Measurements from ENCODE around the gene RAPGEF1. TPM values are rescaled to one million over a fixed set of nuclear protein-coding genes. Genes with fewer than 3 reads are reported as not detected.
"Not testable (repeated sequence)": the region's sequence is repeated elsewhere in the genome, so short reads cannot be mapped to it uniquely, and the experiment has no call there.

RAPGEF1 gene
- total RNA-seq, 1 donor = 33.7 TPM

DNA sequence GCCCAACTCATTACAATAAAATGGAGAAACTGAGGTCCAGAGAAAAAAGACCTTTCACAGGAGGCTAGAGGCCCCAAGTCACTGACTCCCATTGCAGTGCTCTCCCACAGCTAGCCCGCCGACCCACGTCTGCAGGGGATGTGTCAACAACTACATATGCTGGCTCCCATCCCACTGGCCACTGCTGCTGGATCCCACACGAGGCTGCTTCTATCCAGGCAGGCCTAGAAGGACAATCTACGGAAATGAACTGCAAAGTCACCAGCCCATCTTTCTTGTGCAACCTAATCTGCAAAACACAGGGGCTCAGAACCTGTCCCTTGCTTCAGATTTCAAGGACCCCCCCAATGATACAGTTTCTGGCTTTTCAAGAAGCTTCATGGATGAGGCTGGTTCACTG, 24.0 kb downstream of the RAPGEF1 start:
- peak; percentile 32 for DNase-seq (ENCODE audit: low read depth)
- no peak overlapping the region for H3K4me3 ChIP-seq (ENCODE audit: low read depth, low read length)
- TF ChIP-seq, protein P1, sequence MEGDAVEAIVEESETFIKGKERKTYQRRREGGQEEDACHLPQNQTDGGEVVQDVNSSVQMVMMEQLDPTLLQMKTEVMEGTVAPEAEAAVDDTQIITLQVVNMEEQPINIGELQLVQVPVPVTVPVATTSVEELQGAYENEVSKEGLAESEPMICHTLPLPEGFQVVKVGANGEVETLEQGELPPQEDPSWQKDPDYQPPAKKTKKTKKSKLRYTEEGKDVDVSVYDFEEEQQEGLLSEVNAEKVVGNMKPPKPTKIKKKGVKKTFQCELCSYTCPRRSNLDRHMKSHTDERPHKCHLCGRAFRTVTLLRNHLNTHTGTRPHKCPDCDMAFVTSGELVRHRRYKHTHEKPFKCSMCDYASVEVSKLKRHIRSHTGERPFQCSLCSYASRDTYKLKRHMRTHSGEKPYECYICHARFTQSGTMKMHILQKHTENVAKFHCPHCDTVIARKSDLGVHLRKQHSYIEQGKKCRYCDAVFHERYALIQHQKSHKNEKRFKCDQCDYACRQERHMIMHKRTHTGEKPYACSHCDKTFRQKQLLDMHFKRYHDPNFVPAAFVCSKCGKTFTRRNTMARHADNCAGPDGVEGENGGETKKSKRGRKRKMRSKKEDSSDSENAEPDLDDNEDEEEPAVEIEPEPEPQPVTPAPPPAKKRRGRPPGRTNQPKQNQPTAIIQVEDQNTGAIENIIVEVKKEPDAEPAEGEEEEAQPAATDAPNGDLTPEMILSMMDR (IDR thresholded peaks at IDR 0.05; ENCODE audit: insufficient read depth, low read length) = no peak

DNA sequence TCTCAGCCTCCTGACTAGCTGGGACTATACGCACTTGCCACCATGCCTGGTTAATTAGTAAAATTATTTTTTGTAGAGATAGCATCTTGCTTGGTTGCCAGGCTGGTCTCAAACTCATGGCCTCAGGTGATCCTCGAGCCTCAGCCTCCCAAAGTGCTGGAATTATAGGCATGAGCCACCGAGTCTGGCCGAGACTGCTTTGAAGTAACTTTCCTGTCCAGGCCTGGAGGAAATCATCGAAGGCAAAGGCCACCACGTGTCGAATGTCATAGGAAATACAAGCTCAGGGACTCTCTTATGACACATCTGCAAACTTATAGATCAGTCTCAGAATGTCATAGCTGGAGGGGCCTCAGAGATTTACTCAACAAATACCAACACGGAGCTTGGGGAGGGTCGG, 25.1 kb downstream of the RAPGEF1 start:
- no peak for DNase-seq (ENCODE audit: low read depth)
- no peak overlapping the region for H3K4me3 ChIP-seq (ENCODE audit: low read depth, low read length)
- TF ChIP-seq, protein P1 (IDR thresholded peaks at IDR 0.05; ENCODE audit: insufficient read depth, low read length) = no peak

DNA sequence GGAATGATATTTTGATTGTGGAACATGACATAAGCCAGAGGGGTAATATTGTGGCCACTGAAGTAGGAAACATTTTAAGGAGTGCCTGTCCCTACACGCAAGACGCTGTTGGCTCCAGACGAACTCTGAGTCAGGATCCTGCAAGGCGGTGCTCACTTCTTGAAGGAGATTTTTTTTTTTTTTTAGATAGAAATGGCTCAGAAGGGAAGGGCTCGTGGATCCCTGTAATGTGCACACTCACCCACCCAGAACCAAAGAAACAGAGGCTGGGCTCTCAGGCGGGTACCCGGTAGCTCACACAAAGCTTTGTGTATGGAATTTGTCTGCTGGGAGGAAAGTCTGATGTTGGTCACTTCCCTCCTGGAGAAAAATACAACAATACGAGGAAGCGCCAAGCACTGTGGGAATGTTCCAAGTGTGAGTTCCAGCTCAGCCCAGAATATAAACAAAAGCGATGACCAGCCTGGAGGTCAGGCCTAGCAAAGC, 25.7 kb downstream of the RAPGEF1 start:
- TF ChIP-seq, protein P1 (IDR thresholded peaks at IDR 0.05; ENCODE audit: insufficient read depth, low read length) = no peak
- DNase-seq (ENCODE audit: low read depth) = peak; percentile 94
- peak overlapping the region; percentile 7 for H3K4me3 ChIP-seq (ENCODE audit: low read depth, low read length)

DNA sequence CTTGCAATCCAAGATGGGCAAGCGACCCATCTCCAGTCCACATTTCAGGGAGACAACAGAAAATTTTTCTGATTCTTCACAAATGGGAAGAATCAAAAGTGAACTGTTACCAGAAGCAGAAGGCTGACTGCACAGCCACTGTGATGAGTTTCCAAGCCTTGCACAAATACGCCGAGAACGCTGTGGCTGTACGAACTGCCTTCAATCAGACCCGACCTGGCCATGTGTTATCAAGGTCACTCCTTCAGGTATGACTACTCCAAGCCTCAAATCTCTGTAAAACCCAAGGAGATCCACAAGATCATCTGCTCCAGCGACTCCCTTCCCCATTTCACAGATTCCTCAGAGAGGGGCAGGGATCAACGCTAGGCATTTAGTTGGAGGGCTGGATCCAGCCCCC, 26.9 kb downstream of the RAPGEF1 start:
- TF ChIP-seq, protein P1 (IDR thresholded peaks at IDR 0.05; ENCODE audit: insufficient read depth, low read length) = no peak

GRCh38 chr9:131712151-131712716, 27.6 kb downstream of the RAPGEF1 start:
- TF ChIP-seq, protein P1 (IDR thresholded peaks at IDR 0.05; ENCODE audit: insufficient read depth, low read length) = no peak
- no peak overlapping the region for H3K4me3 ChIP-seq (ENCODE audit: low read depth, low read length)
- no peak for DNase-seq (ENCODE audit: low read depth)

More for the DNA sequence above, 26.9 kb downstream of the RAPGEF1 start:
- no peak for DNase-seq (ENCODE audit: low read depth)
- no peak overlapping the region for H3K4me3 ChIP-seq (ENCODE audit: low read depth, low read length)

- no peak overlapping the region for H3K4me3 ChIP-seq (ENCODE audit: low read depth, low read length)
- peak; percentile 27 for DNase-seq (ENCODE audit: low read depth)
- TF ChIP-seq, protein P1 (IDR thresholded peaks at IDR 0.05; ENCODE audit: insufficient read depth, low read length) = no peak
These were observed 30.0 kb downstream of the RAPGEF1 start for GRCh38 chr9:131709771-131710431.

- not testable (repeated sequence) for H3K4me3 ChIP-seq (ENCODE audit: low read depth, low read length); DNase-seq (ENCODE audit: low read depth)
These were observed 30.7 kb downstream of the RAPGEF1 start for GRCh38 chr9:131709010-131709770.
